ENCODE data around the gene KDM5B. TPM values are rescaled to one million over a fixed set of nuclear protein-coding genes. Genes with fewer than 3 reads are reported as not detected.
A peak's percentile ranks its signal among the peaks of the same experiment; 100 is the strongest.

Gene KDM5B
- total and polyA plus RNA-seq, 9 of the 15 experiments (the other 6 are each of a cell fraction or from before 2014, with no cell fraction given), result 15.4 to 90.6 (median 57.1) TPM

DNA sequence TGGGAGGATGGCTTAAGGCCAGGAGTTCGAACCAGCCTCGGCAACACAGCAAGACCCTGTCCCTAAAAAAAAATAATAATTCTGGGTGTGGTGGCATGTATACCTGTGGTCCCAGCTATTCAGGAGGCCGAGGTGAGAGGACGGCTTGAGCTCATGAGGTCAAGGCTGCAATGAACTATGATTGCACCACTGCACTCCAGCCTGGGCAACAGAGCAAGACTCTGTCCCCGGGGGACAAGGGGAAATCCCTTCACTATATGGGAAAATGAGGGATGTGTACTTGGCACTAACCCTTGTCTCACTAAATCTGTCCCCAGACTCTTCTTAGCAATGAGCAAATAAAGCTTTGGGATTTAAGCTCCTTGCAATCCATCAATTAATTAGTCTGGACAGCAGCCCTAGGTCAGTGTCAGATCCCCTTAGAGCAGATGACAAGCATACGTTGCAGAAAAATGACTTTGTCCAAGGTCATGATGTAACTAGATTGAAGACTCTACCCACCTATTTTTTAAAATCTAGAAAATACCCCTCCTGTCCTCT is 9.4 kb downstream of the KDM5B start:
- CTCF ChIA-PET (ENCODE audit: low intra/inter-chr PET ratio), result no interaction called here
- WGBS (ENCODE audit: insufficient coverage, low coverage, missing lambda C conversion rate), result 84% methylated on average over 6 of the region's 6 CpGs
- H4K20me1 ChIP-seq (replicated peaks; ENCODE audit: control insufficient read depth, insufficient read depth, low read length), result peaks cover 25% of the 10 kb centered on the region

More for the DNA sequence above, 9.4 kb downstream of the KDM5B start:
- H2AFZ ChIP-seq (ENCODE audit: low read depth, low read length), result no peak overlapping the region
- intact Hi-C loops (cut with micrococcal nuclease), result no loop called here
- peaks cover 94% of the 10 kb centered on the region for H3K79me2 ChIP-seq (ENCODE audit: control insufficient read depth, insufficient read depth, low read length)
- H3K4me1 ChIP-seq (replicated peaks in 1 of 2; ENCODE audit: control insufficient read depth in 2 of 2, insufficient read depth in 2 of 2, low read length in 2 of 2), result peaks cover 17 to 22% of the 10 kb centered on the region in 2 experiments; a peak in 4 of 5 replicates
- no peaks in the 10 kb centered on the region for H3K9me3 ChIP-seq (replicated peaks; ENCODE audit: control insufficient read depth, insufficient read depth, low read depth, low read length)
- DNase-seq (ENCODE audit: extremely low read depth in 1 of 4, low spot score in 3 of 4) (no peak), ATAC-seq (no peak), FAIRE-seq (no peak)
- no peaks in the 10 kb centered on the region for H3K27me3 ChIP-seq (ENCODE audit: control insufficient read depth in 2 of 2, insufficient read depth in 2 of 2, low read length in 2 of 2)
- H3K9ac ChIP-seq (ENCODE audit: insufficient read depth in 1 of 2, low read depth in 2 of 2, low read length in 2 of 2), result peak overlapping the region in 1 of 2 experiments; percentile 2; a peak in 1 of 4 replicates
- no peak overlapping the region for H3K4me3 ChIP-seq
- BruUV-seq (replicated peaks), result no TSS peak
- H3K36me3 ChIP-seq (ENCODE audit: control insufficient read depth, insufficient read depth, low read length), result peaks cover 19% of the 10 kb centered on the region; the same call in 2 of the 3 replicates
- no peak overlapping the region for H3K27ac ChIP-seq (ENCODE audit: extremely low read depth, low read depth, low read length)
- POLR2A ChIA-PET, result interaction anchor here (0.6 to 1.0 kb wide), 2 partner anchors 16 to 245 kb away, joined by 4 read pairs; no protein-coding TSS in a partner anchor
- H3K4me2 ChIP-seq (ENCODE audit: insufficient read depth, low read length), result no peak overlapping the region
- in situ Hi-C loops (cut with MboI), result no loop called here
- TF ChIP-seq SMARCA5 (IDR thresholded peaks at IDR 0.05) (no peak), SMARCC2 (IDR thresholded peaks at IDR 0.05; ENCODE audit: low read depth) (no peak), ZNF668 (CRISPR knock-in tag; IDR thresholded peaks at IDR 0.05) (no peak), GATA2 (CRISPR knock-in tag; IDR thresholded peaks at IDR 0.05) (no peak), KLF1 (tag; IDR thresholded peaks at IDR 0.05) (no peak), ZNF354B (CRISPR knock-in tag; IDR thresholded peaks at IDR 0.05) (no peak)
- TF ChIP-seq, protein P1, sequence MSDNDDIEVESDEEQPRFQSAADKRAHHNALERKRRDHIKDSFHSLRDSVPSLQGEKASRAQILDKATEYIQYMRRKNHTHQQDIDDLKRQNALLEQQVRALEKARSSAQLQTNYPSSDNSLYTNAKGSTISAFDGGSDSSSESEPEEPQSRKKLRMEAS (CRISPR knock-in tag; IDR thresholded peaks at IDR 0.05), result 0 out of 2 replicates have a peak, but pooled peaks have one; percentile 17
- TF ChIP-seq, protein P2, sequence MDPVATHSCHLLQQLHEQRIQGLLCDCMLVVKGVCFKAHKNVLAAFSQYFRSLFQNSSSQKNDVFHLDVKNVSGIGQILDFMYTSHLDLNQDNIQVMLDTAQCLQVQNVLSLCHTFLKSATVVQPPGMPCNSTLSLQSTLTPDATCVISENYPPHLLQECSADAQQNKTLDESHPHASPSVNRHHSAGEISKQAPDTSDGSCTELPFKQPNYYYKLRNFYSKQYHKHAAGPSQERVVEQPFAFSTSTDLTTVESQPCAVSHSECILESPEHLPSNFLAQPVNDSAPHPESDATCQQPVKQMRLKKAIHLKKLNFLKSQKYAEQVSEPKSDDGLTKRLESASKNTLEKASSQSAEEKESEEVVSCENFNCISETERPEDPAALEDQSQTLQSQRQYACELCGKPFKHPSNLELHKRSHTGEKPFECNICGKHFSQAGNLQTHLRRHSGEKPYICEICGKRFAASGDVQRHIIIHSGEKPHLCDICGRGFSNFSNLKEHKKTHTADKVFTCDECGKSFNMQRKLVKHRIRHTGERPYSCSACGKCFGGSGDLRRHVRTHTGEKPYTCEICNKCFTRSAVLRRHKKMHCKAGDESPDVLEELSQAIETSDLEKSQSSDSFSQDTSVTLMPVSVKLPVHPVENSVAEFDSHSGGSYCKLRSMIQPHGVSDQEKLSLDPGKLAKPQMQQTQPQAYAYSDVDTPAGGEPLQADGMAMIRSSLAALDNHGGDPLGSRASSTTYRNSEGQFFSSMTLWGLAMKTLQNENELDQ (CRISPR knock-in tag; IDR thresholded peaks at IDR 0.05; ENCODE audit: borderline replicate concordance), result no peak
- peaks cover 14% of the 10 kb centered on the region for H3K9me1 ChIP-seq (ENCODE audit: control insufficient read depth, insufficient read depth, low read length)

All from K562 (cell line).